ENCODE results near the gene ARMC9.
"Not testable (repeated sequence)": the region's sequence is repeated elsewhere in the genome, so short reads cannot be mapped to it uniquely, and the experiment has no call there.

Gene ARMC9

DNA sequence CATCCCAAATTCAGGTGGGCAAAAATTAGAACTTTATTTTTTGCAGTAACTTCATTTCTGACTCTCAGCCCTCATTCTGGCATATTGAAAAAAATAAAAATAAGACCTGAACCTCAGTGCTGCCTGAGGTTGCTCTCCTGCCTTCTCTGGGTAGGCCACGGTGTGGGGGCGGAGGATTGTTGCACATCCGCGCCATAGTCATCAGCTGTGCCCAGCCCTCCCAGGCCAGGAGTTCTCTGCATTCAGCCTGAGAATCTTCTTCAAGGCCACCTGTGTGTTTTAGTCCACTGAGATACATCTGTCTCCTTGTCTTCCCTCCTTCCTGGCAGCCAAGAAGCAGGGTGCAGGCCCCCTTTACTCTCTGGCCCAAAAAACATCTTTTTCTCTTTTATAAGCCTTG is 94.7 kb downstream of the ARMC9 start:
- no peak for DNase-seq

DNA sequence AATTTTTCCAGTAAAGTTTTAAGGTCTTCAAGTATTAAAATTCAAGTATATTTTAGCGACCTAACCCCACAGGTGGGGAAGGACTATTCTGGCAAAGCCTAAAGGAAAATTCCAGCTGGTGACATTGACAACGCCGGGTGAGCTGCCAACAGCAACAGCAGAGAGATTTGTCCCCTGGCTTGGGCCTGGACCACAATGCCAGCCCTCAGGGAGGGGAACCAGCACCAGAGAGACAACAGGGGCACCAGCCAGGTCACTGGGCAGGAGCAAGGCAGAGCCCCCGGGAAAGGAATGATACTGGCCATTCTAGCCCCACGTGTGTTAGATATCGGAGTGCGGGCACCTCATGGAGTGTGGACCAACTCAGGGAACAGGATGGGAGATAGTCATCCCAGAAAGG is 95.7 kb downstream of the ARMC9 start:
- no peak for DNase-seq

DNA sequence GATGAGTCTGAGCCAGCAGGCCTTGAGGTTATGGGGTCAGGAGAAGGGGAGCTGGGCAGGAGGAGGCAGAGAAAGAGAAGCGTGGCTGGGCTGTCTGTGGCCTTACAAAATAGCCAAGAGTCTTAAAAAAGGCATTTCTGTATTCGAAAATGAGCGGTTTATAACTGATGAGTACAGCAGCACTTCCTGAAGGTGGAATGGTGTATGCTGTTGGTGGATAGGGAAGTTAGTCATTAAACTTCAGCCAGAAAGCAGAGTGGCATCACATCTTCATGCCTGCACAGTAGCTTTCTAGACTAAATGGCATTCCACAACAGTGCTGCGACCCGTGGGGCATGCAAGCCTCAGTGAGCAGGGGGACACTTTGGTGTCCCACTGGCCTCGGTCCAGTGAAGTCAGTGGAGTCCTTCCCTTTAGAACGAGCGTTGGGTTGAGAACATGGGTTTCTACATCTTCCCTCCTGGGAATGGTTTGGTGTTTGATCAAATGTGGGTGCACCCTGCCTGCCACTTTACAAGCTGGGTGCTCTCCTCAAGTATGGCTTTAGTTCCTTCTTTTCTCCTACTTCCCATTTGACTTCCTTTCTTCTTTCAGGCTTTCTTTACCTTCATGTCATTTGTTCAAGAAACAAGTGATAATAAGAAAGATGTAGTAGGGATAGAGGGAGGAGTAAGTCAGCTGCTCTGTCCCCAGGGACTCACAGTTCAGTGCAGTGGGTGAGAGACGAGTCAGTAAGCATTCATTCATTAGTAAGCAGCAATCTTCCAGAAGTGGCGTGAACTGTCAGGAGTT is 96.3 kb downstream of the ARMC9 start:
- no peak for DNase-seq

DNA sequence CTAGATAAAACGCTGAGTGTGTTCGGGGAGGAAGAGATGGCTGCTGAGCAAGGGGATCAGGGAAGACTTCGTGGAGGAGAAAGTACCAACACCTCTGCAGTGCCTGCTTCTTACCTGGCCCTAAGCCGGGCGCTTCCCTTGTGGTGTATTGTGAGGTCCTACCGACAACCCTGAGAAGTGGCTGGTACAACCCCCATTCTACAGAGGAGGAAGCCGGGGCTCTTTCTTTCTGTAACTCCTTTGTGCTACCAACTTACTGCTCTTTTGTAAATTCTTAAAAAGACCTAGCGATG is 96.9 kb downstream of the ARMC9 start:
- DNase-seq, result no peak

DNA sequence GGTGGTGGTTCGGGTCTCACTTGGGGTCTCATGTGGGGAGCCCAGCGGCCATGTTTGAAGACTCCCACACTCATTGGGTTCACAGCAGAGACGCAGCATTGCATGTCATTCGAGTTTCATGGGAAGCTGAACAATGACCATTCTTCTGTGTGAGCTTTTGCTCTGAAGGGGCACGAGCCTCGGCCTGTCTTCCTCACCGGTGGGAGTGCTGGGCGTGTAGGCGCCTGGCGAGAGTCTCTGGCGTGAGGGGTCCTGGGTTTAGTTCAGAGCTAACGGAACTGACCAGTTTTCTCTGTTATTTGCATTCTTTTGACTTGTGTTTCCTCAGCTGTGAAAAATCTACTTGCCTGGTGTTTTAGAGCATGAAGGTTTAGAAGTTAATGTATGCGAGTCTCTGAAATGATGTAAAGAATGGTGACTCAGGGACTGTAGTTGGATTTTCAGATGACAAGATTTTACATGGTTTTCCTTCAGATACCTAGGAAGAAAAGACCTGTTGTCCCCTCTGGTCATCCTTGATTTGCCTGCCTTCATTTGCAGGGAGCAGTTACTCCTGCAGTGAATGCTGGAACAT is 98.1 kb downstream of the ARMC9 start:
- no peak for DNase-seq

DNA sequence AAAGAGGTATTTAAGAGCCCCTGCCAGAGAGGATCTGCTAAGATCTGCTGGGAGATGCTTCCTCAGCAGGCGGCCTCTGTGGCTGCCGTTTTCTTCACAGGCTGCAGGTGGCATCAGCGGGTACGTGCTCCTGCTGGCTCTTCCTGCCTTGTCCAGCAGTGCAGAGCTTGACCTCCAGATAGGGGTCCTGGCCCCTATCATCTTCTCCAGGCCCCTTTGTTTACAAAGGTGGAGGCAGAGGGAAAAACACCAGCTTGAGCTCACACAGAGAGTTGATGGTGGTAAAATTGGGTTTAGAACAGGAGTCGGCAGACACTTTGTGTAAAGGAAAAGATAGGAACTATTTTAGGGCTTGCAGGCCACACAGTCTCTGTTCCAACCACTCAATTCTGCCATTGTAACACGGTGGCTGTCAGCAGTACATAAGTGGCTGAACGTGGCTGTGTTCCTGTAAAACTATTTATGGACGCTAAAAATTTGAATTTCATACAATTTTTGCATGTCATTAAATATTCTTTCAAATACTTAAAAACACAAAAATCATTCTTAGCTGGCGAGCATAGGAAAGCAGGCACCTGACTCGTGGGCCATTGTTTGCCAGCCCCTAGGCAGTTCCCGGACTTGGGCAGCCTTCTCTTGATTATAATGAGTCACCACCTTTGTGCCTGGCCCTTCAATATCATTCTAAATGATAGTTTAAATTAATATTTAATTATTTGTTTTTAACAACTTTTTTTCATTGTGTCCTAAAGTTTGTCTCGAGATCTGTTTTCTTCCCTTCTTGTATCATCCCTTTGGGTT is 98.9 kb downstream of the ARMC9 start:
- DNase-seq, result peak; percentile 33

DNA sequence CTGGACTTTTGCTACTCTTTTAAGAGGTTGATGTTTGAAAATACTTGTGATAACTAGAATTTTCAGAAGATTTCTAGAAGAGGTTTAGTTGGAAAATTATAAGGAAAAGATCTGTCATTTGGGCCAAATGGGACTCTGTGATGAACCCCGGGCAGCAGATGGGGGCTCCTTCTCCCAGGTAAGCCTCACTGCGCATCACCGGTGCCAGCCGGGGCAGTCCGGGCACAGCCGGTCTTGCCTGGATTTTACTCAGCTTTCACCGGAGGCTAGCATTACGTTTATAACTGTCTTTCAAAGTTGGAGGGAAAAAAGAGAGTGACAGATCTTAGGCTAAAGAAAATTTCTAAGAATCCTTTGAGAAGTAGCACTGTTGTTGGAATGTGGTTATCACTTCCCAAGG is 99.7 kb downstream of the ARMC9 start:
- no peak for DNase-seq

DNA sequence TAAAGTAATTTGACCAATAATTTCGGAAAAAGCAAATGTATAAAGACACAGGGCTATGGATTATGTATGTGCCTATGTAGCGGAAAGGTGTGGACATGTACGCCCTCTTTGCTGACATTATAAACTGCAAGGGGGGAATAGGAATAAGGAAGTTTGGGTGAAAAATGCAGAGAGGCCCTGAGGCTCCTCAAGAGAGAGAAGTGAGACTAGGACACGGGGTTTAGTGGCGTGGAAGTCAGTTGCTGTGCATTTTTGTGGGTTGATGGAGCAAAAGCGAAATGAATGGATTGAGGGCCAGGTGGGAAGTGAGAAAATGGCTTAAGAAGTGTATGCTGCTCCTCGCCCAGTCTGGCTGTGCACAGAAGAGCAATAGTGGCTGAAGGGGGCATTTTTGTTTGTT is 100.8 kb downstream of the ARMC9 start:
- no peak for DNase-seq

DNA sequence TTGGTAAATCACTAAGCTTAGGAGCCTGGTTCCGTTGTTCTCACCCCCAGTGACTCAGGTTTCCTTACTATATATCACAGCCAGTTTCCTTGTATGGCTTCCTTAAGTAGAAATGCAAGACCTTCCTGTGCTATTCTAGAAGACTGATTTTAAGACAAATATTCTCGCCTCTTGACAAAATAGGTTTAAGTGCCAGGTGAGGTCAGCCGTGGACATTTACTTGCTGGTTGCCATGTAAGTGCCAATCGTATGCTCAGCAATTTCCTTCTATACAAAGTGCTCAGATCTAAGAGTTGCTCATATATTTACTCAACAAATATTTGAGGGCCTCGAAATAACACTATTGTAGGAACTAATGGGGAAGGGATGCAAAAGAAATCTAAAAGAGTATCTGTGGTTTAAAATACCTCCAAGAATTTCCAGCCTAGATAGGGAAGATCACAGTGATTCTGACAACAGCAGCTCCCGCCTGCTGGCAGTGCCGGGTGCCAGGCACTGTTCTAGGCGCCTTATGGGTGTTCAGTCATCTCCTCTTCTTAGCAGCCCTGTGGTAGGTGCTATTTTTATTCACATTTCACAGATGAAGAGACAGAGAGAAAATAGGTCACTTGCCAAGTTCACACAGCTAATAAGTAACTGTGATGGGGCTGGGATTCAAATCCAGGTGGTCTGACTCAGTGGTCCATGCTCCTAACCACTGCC is 101.7 kb downstream of the ARMC9 start:
- DNase-seq, result no peak

DNA sequence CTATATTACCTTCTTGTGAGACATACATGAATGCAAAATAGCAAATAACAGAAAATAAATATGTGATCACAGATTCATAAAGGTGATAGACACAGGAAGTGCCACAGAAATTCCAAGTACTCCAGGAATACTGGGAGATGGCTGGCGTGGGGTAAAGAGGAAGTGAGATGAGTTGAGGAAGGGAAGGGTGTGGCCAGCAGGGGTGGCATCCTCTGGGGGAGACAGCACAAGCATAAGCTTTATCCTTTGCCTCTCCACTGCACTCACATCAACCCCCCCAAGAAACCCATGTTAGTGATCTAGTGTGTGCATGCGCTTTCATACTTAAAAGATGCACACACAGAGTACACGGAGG is 102.3 kb downstream of the ARMC9 start:
- DNase-seq, result no peak

DNA sequence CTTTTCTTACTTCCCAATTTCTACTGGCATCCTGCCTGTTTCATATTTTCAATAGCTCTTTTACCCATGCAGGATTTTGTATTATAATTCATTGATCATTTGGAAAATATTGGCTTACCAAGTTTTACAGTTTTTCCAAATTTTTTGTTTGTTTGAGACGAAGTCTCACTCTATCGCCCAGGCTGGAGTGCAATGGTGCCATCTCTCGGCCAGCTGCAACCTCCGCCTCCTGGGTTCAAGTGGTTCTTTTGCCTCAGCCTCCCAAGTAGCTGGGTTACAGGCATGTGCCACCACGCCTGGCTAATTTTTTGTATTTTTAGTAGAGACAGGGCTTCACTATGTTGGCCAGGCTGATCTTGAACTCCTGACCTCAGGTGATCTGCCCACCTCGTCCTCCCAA is 105.8 kb downstream of the ARMC9 start:
- DNase-seq, result not testable (repeated sequence)

DNA sequence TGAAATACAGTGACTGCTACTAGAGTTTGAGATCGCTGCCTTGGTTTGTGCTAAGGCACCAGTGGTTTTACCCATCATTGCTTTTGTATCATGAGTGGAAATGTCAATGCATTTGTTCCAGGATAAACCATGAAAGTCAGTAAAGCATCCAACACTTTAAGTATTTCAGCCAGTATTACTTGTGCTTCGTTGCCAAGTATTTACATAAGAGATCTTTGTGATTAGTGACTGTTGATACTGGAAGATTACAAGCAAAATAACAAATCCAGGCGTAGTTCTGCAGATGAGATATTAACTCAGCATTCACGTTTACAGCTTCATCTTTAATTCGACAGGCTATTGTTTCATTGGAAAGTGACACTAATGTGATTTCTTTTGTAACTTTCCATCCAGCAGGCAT is 106.8 kb downstream of the ARMC9 start:
- no peak for DNase-seq

DNA sequence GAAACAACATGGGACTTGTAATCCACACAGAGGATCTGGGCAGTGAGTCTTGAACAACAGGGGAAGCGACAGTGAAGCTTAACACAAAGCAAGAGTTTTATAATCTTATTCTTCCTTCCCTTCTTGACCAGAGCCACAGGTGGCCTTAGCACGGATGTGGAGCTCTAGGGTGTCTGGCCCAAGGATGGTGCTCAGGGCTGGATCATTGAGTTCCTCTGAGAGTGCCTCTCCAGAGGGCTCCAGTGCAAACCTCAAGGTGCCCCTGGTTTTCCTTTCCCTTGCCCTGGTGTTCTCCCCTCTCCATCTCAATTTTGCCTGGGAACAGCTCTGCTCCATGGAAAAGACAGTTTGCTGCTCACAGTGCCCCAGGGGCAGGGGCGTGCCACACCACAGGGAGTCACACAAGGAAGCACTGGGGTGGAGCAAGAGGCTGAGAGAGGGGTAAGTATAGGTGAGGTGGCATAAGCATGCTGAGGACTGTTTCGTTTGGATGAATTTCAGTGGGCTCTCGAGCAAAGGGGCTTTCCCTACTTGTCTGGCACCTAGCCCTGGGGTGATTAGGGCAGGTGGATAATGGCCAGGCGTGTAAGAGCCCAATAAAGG is 108.5 kb downstream of the ARMC9 start:
- no peak for DNase-seq

DNA sequence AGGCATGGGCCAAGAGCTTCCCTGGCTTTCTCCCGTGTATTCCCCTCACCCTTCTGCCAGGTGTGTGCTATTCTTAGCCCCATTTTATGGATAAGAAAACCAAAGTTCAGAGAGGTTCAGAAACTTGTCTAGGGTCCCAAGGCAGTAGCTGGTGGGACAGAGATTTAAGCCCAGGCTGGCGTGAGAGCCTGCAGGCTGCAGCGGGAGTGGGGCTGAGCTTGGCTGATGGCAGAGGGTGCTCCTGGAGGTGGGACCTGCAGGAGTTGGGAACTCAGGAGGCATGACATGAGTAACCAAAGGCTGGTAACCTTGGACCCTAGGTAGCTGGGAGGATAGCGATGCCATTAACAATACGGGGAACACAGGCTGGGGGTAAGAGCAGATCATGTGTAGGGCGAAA is 109.8 kb downstream of the ARMC9 start:
- no peak for DNase-seq

DNA sequence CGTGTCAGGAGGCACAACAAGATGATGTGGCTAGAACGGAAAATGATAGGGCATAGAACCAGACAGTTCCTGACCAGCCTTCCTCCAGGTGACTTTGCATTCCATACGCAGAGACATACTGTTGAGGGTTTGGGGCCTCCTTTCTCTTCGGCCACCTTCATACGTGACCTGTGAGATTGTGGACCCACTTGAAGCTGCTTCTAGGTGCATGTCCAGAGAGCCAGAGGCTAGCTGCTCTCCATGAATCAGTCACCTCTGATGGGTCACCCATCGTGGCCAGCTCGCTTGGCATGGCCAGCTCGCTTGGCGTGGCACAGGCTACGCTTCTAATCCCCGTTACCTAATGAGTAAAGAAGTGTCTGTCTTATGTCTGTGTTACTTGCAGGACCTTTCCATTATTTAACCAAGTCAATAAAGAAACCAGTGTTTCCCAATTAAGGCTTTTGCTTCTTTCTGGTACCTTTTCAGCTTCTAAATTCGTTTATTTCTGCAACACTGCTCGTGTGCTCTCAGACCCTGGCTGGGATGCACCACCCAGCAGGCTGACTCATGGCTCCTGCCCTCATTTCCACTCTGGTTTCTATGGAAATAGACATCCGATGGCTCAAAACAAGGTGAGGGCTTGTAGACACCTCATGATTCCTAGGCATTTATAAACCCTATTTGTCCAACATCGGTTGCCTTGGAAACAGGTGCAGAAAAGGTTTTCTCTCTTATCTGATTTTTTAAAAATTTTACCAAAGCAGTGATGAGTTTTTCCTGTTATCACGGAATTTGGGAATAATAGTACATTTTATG is 110.4 kb downstream of the ARMC9 start:
- DNase-seq, result no peak

DNA sequence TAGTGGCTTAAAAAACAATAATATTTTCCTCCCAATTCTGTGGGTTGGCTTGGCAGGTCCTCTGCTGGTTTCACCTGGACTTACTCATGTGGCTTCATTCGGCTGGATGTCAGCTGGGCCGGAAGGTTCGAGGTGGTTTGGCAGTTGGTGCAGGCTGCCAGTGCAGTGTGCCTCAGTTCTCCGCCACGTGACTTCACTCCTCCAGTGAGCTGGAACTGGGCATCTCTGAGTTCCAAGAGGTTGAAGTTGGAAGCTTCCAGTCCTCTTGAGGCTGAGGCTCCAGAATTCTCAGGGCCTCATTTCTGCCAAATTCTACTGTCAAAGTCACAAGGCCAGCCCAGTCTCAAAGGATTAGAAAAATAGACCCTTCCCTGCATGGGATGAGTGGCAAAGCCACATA is 113.6 kb downstream of the ARMC9 start:
- no peak for DNase-seq

DNA sequence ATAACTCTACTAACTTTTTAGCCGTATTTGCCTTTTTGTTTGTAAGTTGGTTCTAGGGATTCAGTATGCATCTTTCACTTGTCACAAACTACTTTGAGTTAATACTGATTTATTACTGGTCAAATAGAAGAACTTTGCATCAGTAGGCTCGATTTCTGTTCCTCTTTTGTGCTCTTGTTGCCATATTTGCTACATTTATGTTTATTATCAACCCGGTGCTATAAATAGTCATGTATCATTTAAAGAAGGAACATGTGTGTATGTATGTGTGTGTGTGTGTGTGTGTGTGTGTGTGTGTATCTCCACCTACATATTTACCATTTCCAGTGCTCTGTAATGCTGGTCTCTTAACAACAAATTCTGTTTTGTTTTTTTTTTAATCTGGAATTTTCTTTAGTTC is 117.5 kb downstream of the ARMC9 start:
- DNase-seq, result no peak

DNA sequence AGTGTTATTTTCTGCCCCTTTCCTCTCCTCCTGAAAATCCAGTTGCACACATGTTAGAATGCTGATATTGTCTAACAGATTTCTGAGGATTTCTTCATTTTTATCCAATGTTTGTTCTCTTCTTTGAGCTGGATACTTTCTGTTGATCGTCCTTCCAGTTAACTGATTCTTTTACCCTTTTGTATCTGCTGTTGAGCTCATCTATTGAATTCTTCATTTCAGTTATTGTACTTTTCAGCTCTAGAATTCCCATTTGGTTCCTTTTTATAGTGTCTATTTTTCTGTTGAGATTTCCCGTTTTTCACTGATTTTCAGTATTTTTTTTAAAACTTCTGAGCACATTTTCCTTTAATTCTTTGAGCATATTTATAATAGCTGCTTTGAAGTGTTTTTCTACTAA is 119.1 kb downstream of the ARMC9 start:
- no peak for DNase-seq

DNA sequence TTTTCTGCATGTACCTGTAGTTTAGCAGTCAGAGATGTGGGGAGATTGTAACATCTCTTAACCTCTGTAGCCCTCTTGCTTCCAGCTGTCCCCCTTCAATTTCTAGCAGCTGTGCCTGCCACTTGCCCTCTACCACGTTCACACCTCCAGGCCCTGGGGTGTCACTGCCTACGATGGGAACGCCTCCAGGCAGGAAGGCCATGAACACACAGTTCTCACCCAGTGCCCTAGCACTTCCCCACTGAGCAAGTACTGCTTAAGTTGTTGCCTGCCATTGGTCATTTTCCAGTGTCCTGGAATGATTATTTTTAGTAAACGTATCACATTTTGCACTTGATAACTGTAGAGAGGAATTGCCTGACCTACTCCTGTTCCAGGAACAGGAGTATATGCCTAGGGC is 120.0 kb downstream of the ARMC9 start:
- no peak for DNase-seq

DNA sequence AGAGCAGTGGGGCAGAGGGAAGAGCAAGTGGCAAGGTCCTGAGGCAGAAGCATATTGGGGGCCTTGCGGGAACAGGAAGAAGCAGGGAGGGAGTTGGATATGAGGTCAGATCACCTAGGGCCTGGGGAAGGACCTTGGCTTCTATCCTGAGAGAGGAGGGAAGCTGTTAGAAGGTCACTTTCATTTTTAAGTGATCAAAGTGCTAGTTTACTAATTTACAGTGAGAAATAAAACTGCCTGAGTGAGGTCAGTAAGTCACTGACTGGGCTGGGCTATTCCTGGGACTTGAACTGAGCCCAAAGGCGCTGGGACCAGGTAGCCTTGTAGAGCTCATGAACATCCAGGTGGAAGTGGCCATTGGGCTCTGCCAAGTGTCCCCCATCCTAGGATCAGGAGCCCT is 120.5 kb downstream of the ARMC9 start:
- DNase-seq, result no peak

DNA sequence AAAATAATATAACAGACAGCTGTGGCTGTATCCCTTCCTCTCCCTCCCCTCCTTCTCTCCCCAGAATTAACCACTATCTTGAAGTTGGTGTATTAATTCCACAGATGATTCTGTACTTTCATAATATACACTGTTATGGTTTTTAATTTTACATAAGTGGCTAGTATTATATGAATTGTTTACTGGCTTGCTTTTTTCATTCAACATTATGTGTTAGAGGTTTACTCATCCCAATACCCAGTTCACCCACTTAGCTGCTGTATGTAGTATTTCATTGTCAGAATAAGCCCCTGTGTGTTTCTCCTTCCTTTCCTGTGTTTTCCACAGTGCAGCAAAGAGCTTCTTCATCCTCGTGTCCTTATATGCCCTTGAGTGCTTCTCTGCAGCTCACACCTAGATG is 121.4 kb downstream of the ARMC9 start:
- no peak for DNase-seq

DNA sequence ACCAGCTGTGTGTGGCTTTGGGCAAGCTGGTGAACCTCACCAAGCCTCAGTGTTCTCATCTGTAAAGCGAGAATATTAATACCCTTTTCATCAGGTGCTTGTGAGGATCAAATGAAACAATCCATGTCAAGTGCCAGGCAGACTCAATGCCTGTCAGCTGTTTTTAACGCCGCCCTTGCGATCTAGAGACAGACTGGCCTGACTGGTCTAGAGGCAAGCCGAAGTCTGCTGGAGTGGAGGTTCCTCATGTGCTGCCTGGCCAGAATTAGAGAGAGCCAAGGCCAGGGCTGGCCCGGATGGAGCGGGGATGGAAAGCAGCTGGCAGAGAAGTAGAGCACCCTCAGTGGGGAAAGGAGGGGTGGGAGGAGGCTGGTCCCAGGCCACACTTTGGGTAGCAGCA is 122.6 kb downstream of the ARMC9 start:
- peak; percentile 69 for DNase-seq

All from NCI-H510A (cell line).